ENCODE measurements around the gene TUBGCP3. TPM values are rescaled to one million over a fixed set of nuclear protein-coding genes. Genes with fewer than 3 reads are reported as not detected.

TUBGCP3 gene
- total RNA-seq, 1 experiment from 2014 or later = 37.3 TPM

DNA sequence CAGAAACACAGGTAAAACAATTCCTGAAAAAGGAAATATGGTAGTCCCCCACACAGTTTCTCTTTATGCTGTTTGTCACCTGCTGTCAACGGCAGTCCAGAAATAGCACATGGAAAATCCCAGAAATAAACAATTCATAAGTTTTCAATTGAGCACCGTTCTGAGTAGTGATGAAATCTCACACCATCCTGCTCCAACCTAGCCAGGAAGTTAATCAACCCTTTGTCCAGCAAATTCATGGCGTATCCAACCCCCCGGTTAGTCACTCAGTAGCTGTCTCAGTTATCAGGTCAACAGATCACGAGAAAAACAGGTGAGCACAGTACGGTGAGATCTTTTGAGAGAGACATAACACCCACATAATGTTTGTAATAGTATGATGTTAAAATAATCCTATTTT, 74.2 kb downstream of the TUBGCP3 start:
- Histone ChIP-seq H3K79me1 (ENCODE audit: insufficient read depth, low read depth, low read length, poor library complexity, severe bottlenecking) (no peaks in the 10 kb centered on the region), H2BK120ac (ENCODE audit: low read depth, low read length, poor library complexity, severe bottlenecking) (no peak overlapping the region), H2AK5ac (ENCODE audit: insufficient read length, low read length) (no peak overlapping the region), H3K4ac (ENCODE audit: low read depth, low read length) (no peak overlapping the region), H3T11ph (ENCODE audit: low read length) (no peak overlapping the region), H3K27me3 (ENCODE audit: insufficient read depth, low read length) (no peaks in the 10 kb centered on the region), H3K23me2 (ENCODE audit: insufficient read length, low read depth, low read length, poor library complexity, severe bottlenecking) (no peaks in the 10 kb centered on the region), H2BK20ac (ENCODE audit: low read depth, low read length, poor library complexity, severe bottlenecking) (no peak overlapping the region), H3K9ac (ENCODE audit: extremely low read depth, insufficient read length, low read length) (no peak overlapping the region), H2AFZ (ENCODE audit: low read length) (no peak overlapping the region), H3K23ac (ENCODE audit: insufficient read length, low read depth, low read length) (no peak overlapping the region), H2BK12ac (ENCODE audit: insufficient read length, low read depth, low read length) (no peak overlapping the region), H3K4me1 (ENCODE audit: insufficient read depth, low read length) (no peaks in the 10 kb centered on the region), H4K91ac (ENCODE audit: insufficient read length, low read depth, low read length) (no peak overlapping the region), H4K5ac (ENCODE audit: insufficient read length, low read depth, low read length) (no peak overlapping the region), H3K9me3 (ENCODE audit: control insufficient read depth, low read depth, low read length) (no peaks in the 10 kb centered on the region), H3K4me2 (ENCODE audit: insufficient read depth, insufficient read length, low read length) (no peak overlapping the region), H3K14ac (ENCODE audit: insufficient read depth, low read length) (no peak overlapping the region), H2BK5ac (ENCODE audit: insufficient read length, low read length) (no peak overlapping the region), H3K18ac (ENCODE audit: insufficient read length, low read depth, low read length) (no peak overlapping the region), H3K27ac (ENCODE audit: insufficient read length, low read depth, low read length) (no peak overlapping the region), H2BK15ac (ENCODE audit: low read depth, low read length) (no peak overlapping the region), H4K20me1 (ENCODE audit: control insufficient read depth, insufficient read depth, insufficient read length) (no peaks in the 10 kb centered on the region), H3K56ac (ENCODE audit: insufficient read length, low read depth, low read length) (no peak overlapping the region), H3K79me2 (ENCODE audit: insufficient read depth, low read length) (no peaks in the 10 kb centered on the region), H4K8ac (replicated peaks; ENCODE audit: insufficient read length, low read depth, low read length) (no peak overlapping the region)
- no peak for TF ChIP-seq CTCF (conservative IDR thresholded peaks at IDR 0.05)
- Mint-ChIP-seq H3K36me3 (ENCODE audit: insufficient read depth in 1 of 3, low read depth in 3 of 3) (peaks cover 8 to 30% (median 24%) of the 10 kb centered on the region in 3 experiments; a peak in 6 of 7 replicates), H3K4me3 (no peak overlapping the region), H3K9me3 (no peaks in the 10 kb centered on the region), H3K27ac (no peak overlapping the region; a peak in 1 of 7 replicates), H3K27me3 (ENCODE audit: low read depth) (no peaks in the 10 kb centered on the region), H3K4me1 (peaks cover 7% of the 10 kb centered on the region in 2 experiments)
- DNase-seq = no peak
- WGBS (ENCODE audit: extremely low coverage, insufficient read length, low lambda C conversion rate) = no CpG with 5 or more reads among the region's 6 CpGs

Measured in H9 (cell line).